ENCODE data around the gene KDM3A.
"Not testable (repeated sequence)": the region's sequence is repeated elsewhere in the genome, so short reads cannot be mapped to it uniquely, and the experiment has no call there.

DNA sequence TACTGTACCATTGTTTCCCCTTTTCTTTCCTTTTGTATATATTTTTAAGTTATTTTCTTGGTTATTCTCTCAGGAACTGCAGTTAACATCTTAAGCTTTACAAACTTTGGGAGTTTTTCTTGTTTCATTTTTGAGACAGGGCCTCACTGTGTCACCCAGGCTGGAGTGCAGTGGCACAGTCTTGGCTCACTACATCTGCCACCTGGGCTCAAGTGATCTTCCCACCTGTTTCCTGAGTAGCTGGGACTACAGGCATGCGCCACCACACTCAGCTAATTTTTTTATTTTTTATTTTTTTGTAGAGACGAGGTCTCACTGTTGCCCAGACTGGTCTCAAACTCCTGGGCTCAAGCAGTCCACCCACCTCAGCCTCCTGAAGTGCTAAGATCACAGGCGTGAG lies 55.2 kb downstream of the KDM3A start:
- TF ChIP-seq POLR2AphosphoS5 (IDR thresholded peaks at IDR 0.05; ENCODE audit: borderline replicate concordance, low read depth, low read length); EZH2 (IDR thresholded peaks at IDR 0.05): not testable (repeated sequence)
